Tibial nerve (tissue), 3 donors: ENCODE measurements around the gene ZDHHC11.
"Not testable (repeated sequence)": the region's sequence is repeated elsewhere in the genome, so short reads cannot be mapped to it uniquely, and the experiment has no call there.

ENCODE experiments used
- CTCF ChIP-seq, 5 experiments: fragments of 200-600 bp in 3 of 5; fragments of 450-650 bp in 2 of 5; sonication (generic) in 3 of 5; IDR thresholded peaks; one replicate each; pipeline ENCODE4 v1.5.1; 2016 to 2019; ENCODE audit warnings: antibody characterized with exemption in 5 of 5, mild to moderate bottlenecking in 3 of 5, moderate library complexity in 2 of 5
- POLR2A ChIP-seq, 2 donors: fragments of 450-650 bp; IDR thresholded peaks; one replicate each; pipeline ENCODE4 v1.6.1; 2017; ENCODE audit warnings: antibody characterized with exemption in 2 of 2, mild to moderate bottlenecking in 2 of 2, moderate library complexity in 2 of 2

GRCh38 chr5:771841-772546, 78.8 kb downstream of the ZDHHC11 start:
- not testable (repeated sequence) for TF ChIP-seq CTCF, POLR2A (IDR thresholded peaks at IDR 0.05)
